H9 (cell line): Measurements from ENCODE around the gene TFF3. TPM values are rescaled to one million over a fixed set of nuclear protein-coding genes. Genes with fewer than 3 reads are reported as not detected.

Experiments
- DNase-seq: peaks from one replicate; pipeline ENCODE4 v3.0.0-alpha.2; 2017
- H2AFZ ChIP-seq: one replicate; pipeline ENCODE4 v1.6.1; 2013; ENCODE audit warnings: mild to moderate bottlenecking, low read length, control low read depth, moderate library complexity
- H2AK5ac ChIP-seq: 2 replicates; pipeline ENCODE4 v1.6.1; 2013; ENCODE audit warnings: low read length, control low read depth, mixed read lengths; ENCODE audit not compliant: insufficient read length
- H2BK120ac ChIP-seq: one replicate; pipeline ENCODE4 v1.6.1; 2013; ENCODE audit warnings: low read depth, mild to moderate bottlenecking, low read length, control low read depth, inconsistent platforms; ENCODE audit not compliant: poor library complexity, severe bottlenecking
- H2BK12ac ChIP-seq: 2 replicates; pipeline ENCODE4 v1.6.1; 2013; ENCODE audit warnings: low read length, control low read depth, mixed read lengths, low read depth; ENCODE audit not compliant: insufficient read length
- H2BK15ac ChIP-seq: 2 replicates; pipeline ENCODE4 v1.6.1; 2013; ENCODE audit warnings: low read depth, low read length, control low read depth
- H2BK20ac ChIP-seq: one replicate; pipeline ENCODE4 v1.6.1; 2013; ENCODE audit warnings: low read depth, mild to moderate bottlenecking, low read length, control low read depth, inconsistent platforms; ENCODE audit not compliant: poor library complexity, severe bottlenecking
- H2BK5ac ChIP-seq: 2 replicates; pipeline ENCODE4 v1.6.1; 2013; ENCODE audit warnings: low read length, control low read depth, mixed read lengths; ENCODE audit not compliant: insufficient read length
- H3K14ac ChIP-seq: 2 replicates; pipeline ENCODE4 v1.6.1; 2013; ENCODE audit warnings: low read length, control low read depth; ENCODE audit not compliant: insufficient read depth
- H3K18ac ChIP-seq: 2 replicates; pipeline ENCODE4 v1.6.1; 2013; ENCODE audit warnings: low read depth, mild to moderate bottlenecking, mixed read lengths, low read length, control low read depth; ENCODE audit not compliant: insufficient read length
- H3K23ac ChIP-seq: 2 replicates; pipeline ENCODE4 v1.6.1; 2013; ENCODE audit warnings: low read length, control low read depth, mixed read lengths, low read depth; ENCODE audit not compliant: insufficient read length
- H3K23me2 ChIP-seq: 2 replicates; pipeline ENCODE4 v1.6.1; 2013; ENCODE audit warnings: low read depth, mild to moderate bottlenecking, mixed read lengths, low read length, control low read depth; ENCODE audit not compliant: insufficient read length, poor library complexity, severe bottlenecking
- H3K27ac ChIP-seq: 2 replicates; pipeline ENCODE4 v1.5.1; 2013; ENCODE audit warnings: low read length, control low read depth, mixed read lengths, low read depth; ENCODE audit not compliant: insufficient read length
- H3K27me3 ChIP-seq: 2 replicates; pipeline ENCODE4 v1.6.1; 2013; ENCODE audit warnings: low read length, control low read depth, inconsistent platforms; ENCODE audit not compliant: insufficient read depth
- H3K4ac ChIP-seq: 2 replicates; pipeline ENCODE4 v1.6.1; 2013; ENCODE audit warnings: low read depth, mild to moderate bottlenecking, control low read depth, inconsistent platforms, low read length, moderate library complexity
- H3K4me1 ChIP-seq: 2 replicates; pipeline ENCODE4 v1.6.1; 2013; ENCODE audit warnings: low read length, control low read depth, inconsistent platforms; ENCODE audit not compliant: insufficient read depth
- H3K4me2 ChIP-seq: 2 replicates; pipeline ENCODE4 v1.6.1; 2013; ENCODE audit warnings: low read length, control low read depth, mixed read lengths; ENCODE audit not compliant: insufficient read length, insufficient read depth
- H3K56ac ChIP-seq: 2 replicates; pipeline ENCODE4 v1.6.1; 2013; ENCODE audit warnings: low read depth, mild to moderate bottlenecking, mixed read lengths, low read length, control low read depth; ENCODE audit not compliant: insufficient read length
- H3K79me1 ChIP-seq: 2 replicates; pipeline ENCODE4 v1.6.1; 2013; ENCODE audit warnings: low read depth, mild to moderate bottlenecking, moderate library complexity, low read length, control low read depth, inconsistent platforms; ENCODE audit not compliant: insufficient read depth, poor library complexity, severe bottlenecking
- H3K79me2 ChIP-seq: 2 replicates; pipeline ENCODE4 v1.6.1; 2013; ENCODE audit warnings: low read length, control low read depth, inconsistent platforms; ENCODE audit not compliant: insufficient read depth
- H3K9ac ChIP-seq: 2 replicates; pipeline ENCODE4 v1.6.1; 2013; ENCODE audit warnings: low read length, control low read depth, mixed read lengths; ENCODE audit not compliant: insufficient read length; ENCODE audit errors: extremely low read depth
- H3K9me3 ChIP-seq: one replicate; pipeline ENCODE4 v1.6.1; 2013; ENCODE audit warnings: low read depth, low read length, inconsistent platforms; ENCODE audit not compliant: control insufficient read depth
- H3T11ph ChIP-seq: one replicate; pipeline ENCODE4 v1.6.1; 2013; ENCODE audit warnings: mild to moderate bottlenecking, low read length, control low read depth, inconsistent platforms
- H4K20me1 ChIP-seq: one replicate; pipeline ENCODE4 v1.6.1; 2013; ENCODE audit not compliant: control insufficient read depth, insufficient read length, insufficient read depth
- H4K5ac ChIP-seq: 2 replicates; pipeline ENCODE4 v1.6.1; 2013; ENCODE audit warnings: low read depth, mild to moderate bottlenecking, mixed read lengths, low read length, control low read depth; ENCODE audit not compliant: insufficient read length
- H4K8ac ChIP-seq: replicated peaks from 2 replicates; pipeline ENCODE4 v1.6.1; 2013; ENCODE audit warnings: low read length, control low read depth, mixed read lengths, low read depth; ENCODE audit not compliant: insufficient read length
- H4K91ac ChIP-seq: 2 replicates; pipeline ENCODE4 v1.6.1; 2013; ENCODE audit warnings: low read depth, mild to moderate bottlenecking, moderate library complexity, mixed read lengths, low read length, control low read depth; ENCODE audit not compliant: insufficient read length
- H3K27ac Mint-ChIP-seq, 3 experiments: 2 replicates in 2 of 3; 3 replicates in 1 of 3; pipeline ENCODE4 v1.8.0; 2020 to 2021; ENCODE audit warnings: mixed read lengths in 3 of 3, mild to moderate bottlenecking in 1 of 3, moderate library complexity in 1 of 3
- H3K27me3 Mint-ChIP-seq: 2 replicates; pipeline ENCODE4 v1.8.0; 2021; ENCODE audit warnings: low read depth, mild to moderate bottlenecking, moderate library complexity, mixed read lengths
- H3K36me3 Mint-ChIP-seq, 3 experiments: 2 replicates in 2 of 3; 3 replicates in 1 of 3; pipeline ENCODE4 v1.8.0; 2020 to 2021; ENCODE audit warnings: low read depth in 3 of 3, mixed read lengths in 3 of 3; ENCODE audit not compliant: insufficient read depth in 1 of 3
- H3K4me1 Mint-ChIP-seq, 2 experiments: 2 replicates each; pipeline ENCODE4 v1.8.0; 2020; ENCODE audit warnings: mixed read lengths in 2 of 2
- H3K4me3 Mint-ChIP-seq, 2 experiments: 2 replicates in 1 of 2; 3 replicates in 1 of 2; pipeline ENCODE4 v1.8.0; 2020 to 2021; ENCODE audit warnings: mild to moderate bottlenecking in 2 of 2, mixed read lengths in 2 of 2, moderate library complexity in 1 of 2
- H3K9me3 Mint-ChIP-seq, 2 experiments: 2 replicates in 1 of 2; 3 replicates in 1 of 2; pipeline ENCODE4 v1.8.0; 2020; ENCODE audit warnings: mild to moderate bottlenecking in 2 of 2, mixed read lengths in 2 of 2, moderate library complexity in 1 of 2
- WGBS: extraction: QIAGEN DNeasy Blood & Tissue Kit; methylation state at CpG from one replicate; pipeline ENCODE4 v1.1.7; 2013; ENCODE audit warnings: missing lambda C conversion rate, low lambda C conversion rate, mixed read lengths; ENCODE audit not compliant: insufficient read length; ENCODE audit errors: extremely low coverage; 5-methylcytosine and 5-hydroxymethylcytosine counted together
- total RNA-seq: library from RNA; stranded (reverse); gene quantifications from 2 replicates; pipeline ENCODE4 v1.2.1, GENCODE V29; 2021
- TF ChIP-seq, protein P1 (sequence below): fragments of 200-600 bp; sonication (generic); conservative IDR thresholded peaks from 3 replicates; pipeline ENCODE4 v1.8.0; 2021; ENCODE audit warnings: antibody characterized with exemption, mild to moderate bottlenecking

The TFF3 gene
- total RNA-seq, 1 experiment from 2014 or later, result 1.5 TPM

DNA sequence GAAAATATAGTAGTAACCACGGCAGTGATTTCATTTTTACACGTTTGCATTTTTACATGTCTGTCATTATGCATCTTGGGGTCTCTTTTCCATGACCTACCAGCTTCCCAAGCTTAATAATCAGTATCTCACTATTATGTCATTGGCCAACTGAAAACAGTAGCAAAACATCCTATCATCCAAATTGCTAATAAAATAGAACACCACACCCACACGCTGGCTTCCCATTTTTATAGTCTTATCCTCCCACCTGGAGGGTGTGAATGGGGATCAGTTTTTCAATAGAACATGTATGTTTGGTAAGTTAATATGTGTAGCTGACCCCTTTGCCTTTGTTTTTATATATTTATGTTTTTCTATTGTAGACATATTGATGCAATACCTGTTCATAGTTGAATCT, 11.8 kb downstream of the TFF3 start:
- no peak overlapping the region for H3K9ac ChIP-seq
- no peak overlapping the region for H4K5ac ChIP-seq
- TF ChIP-seq, protein P1, sequence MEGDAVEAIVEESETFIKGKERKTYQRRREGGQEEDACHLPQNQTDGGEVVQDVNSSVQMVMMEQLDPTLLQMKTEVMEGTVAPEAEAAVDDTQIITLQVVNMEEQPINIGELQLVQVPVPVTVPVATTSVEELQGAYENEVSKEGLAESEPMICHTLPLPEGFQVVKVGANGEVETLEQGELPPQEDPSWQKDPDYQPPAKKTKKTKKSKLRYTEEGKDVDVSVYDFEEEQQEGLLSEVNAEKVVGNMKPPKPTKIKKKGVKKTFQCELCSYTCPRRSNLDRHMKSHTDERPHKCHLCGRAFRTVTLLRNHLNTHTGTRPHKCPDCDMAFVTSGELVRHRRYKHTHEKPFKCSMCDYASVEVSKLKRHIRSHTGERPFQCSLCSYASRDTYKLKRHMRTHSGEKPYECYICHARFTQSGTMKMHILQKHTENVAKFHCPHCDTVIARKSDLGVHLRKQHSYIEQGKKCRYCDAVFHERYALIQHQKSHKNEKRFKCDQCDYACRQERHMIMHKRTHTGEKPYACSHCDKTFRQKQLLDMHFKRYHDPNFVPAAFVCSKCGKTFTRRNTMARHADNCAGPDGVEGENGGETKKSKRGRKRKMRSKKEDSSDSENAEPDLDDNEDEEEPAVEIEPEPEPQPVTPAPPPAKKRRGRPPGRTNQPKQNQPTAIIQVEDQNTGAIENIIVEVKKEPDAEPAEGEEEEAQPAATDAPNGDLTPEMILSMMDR, result no peak
- H3T11ph ChIP-seq, result no peak overlapping the region
- no peak overlapping the region for H2BK12ac ChIP-seq
- no peak overlapping the region for H3K27ac ChIP-seq
- H3K27ac Mint-ChIP-seq, result no peak overlapping the region
- H3K23me2 ChIP-seq, result no peaks in the 10 kb centered on the region
- no peaks in the 10 kb centered on the region for H3K4me1 ChIP-seq
- H3K27me3 ChIP-seq, result no peaks in the 10 kb centered on the region
- no peak overlapping the region for H2BK5ac ChIP-seq
- no peak overlapping the region for H3K56ac ChIP-seq
- H2BK15ac ChIP-seq, result no peak overlapping the region
- H3K9me3 Mint-ChIP-seq, result no peaks in the 10 kb centered on the region
- no peak overlapping the region for H3K4me3 Mint-ChIP-seq
- peaks cover 4 to 6% of the 10 kb centered on the region in 2 experiments for H3K4me1 Mint-ChIP-seq
- no peak overlapping the region for H4K8ac ChIP-seq
- H2AK5ac ChIP-seq, result no peak overlapping the region
- no peak overlapping the region for H2AFZ ChIP-seq
- H2BK20ac ChIP-seq, result no peak overlapping the region
- H3K23ac ChIP-seq, result no peak overlapping the region
- no peaks in the 10 kb centered on the region for H3K79me2 ChIP-seq
- no peak overlapping the region for H2BK120ac ChIP-seq
- no peak overlapping the region for H3K4ac ChIP-seq
- H4K20me1 ChIP-seq, result no peaks in the 10 kb centered on the region
- H3K18ac ChIP-seq, result no peak overlapping the region
- WGBS, result no CpG with 5 or more reads among the region's 3 CpGs
- H3K9me3 ChIP-seq, result no peaks in the 10 kb centered on the region
- H3K4me2 ChIP-seq, result no peak overlapping the region
- DNase-seq, result no peak
- no peak overlapping the region for H4K91ac ChIP-seq
- no peaks in the 10 kb centered on the region for H3K36me3 Mint-ChIP-seq
- no peaks in the 10 kb centered on the region for H3K79me1 ChIP-seq
- H3K27me3 Mint-ChIP-seq, result peaks cover 7% of the 10 kb centered on the region
- H3K14ac ChIP-seq, result no peak overlapping the region
